ENCODE data around the gene MAPK1. TPM values are rescaled to one million over a fixed set of nuclear protein-coding genes. Genes with fewer than 3 reads are reported as not detected.

Gene MAPK1
- total RNA-seq, 1 experiment from 2014 or later: 136 TPM

DNA sequence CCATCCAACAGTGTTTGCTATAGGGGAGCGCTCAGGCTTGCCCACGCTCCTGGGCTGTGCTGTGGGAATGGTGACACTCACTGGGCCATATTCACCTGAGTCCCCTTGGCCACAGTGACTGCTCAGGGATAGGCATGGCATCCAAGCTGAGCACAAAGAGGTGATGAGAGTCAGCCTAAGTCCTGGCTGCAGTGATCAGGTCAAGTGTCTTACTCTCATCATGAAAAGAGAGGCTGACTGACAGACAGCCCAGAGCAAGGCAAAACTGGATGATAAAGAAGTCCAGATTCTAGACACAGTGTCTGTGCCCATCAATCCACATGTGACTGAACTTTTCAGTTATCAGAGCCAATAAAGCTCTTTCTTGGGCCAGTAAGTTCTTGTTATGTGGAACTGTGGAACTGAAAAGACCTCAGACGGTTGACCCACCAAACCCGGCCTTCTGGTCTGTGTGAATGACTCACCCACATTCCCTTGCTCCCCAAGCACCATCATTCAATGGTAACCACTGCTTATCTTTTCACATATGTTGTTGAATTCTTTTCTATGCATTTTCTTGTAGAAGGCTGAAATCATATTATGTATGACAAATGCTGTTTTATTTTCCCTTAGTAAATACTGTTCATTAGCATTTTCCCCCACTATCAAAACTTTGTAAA is 88.6 kb downstream of the MAPK1 start:
- no peak for DNase-seq
- Mint-ChIP-seq H3K27ac (ENCODE audit: unreplicated experiment) (no peak overlapping the region), H3K36me3 (ENCODE audit: insufficient read depth, unreplicated experiment) (peaks cover 25% of the 10 kb centered on the region), H3K4me3 (ENCODE audit: unreplicated experiment) (no peak overlapping the region), H3K9me3 (ENCODE audit: unreplicated experiment) (no peaks in the 10 kb centered on the region), H3K27me3 (ENCODE audit: insufficient read depth, unreplicated experiment) (no peaks in the 10 kb centered on the region), H3K4me1 (ENCODE audit: low read depth, unreplicated experiment) (no peaks in the 10 kb centered on the region)
- Histone ChIP-seq H3K4me1 (no peaks in the 10 kb centered on the region), H3K9me3 (no peaks in the 10 kb centered on the region), H3K4me3 (ENCODE audit: low read depth, low read length) (no peak overlapping the region), H3K27me3 (replicated peaks; ENCODE audit: control insufficient read depth, insufficient read depth, low read length) (no peaks in the 10 kb centered on the region), H3K36me3 (ENCODE audit: control insufficient read depth, insufficient read depth, low read length) (peaks cover 2% of the 10 kb centered on the region)
- TF ChIP-seq, protein P1, sequence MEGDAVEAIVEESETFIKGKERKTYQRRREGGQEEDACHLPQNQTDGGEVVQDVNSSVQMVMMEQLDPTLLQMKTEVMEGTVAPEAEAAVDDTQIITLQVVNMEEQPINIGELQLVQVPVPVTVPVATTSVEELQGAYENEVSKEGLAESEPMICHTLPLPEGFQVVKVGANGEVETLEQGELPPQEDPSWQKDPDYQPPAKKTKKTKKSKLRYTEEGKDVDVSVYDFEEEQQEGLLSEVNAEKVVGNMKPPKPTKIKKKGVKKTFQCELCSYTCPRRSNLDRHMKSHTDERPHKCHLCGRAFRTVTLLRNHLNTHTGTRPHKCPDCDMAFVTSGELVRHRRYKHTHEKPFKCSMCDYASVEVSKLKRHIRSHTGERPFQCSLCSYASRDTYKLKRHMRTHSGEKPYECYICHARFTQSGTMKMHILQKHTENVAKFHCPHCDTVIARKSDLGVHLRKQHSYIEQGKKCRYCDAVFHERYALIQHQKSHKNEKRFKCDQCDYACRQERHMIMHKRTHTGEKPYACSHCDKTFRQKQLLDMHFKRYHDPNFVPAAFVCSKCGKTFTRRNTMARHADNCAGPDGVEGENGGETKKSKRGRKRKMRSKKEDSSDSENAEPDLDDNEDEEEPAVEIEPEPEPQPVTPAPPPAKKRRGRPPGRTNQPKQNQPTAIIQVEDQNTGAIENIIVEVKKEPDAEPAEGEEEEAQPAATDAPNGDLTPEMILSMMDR (IDR thresholded peaks at IDR 0.05; ENCODE audit: insufficient read depth in 1 of 2, low read depth in 1 of 2, low read length in 1 of 2, severe bottlenecking in 1 of 2, unreplicated experiment in 1 of 2): no peak
- intact Hi-C loops (cut with micrococcal nuclease; ENCODE audit: unreplicated experiment): no loop called here
- ChIA-PET CTCF (no interaction called here), POLR2A (no interaction called here)
- BruUV-seq (replicated peaks): no TSS peak

DNA sequence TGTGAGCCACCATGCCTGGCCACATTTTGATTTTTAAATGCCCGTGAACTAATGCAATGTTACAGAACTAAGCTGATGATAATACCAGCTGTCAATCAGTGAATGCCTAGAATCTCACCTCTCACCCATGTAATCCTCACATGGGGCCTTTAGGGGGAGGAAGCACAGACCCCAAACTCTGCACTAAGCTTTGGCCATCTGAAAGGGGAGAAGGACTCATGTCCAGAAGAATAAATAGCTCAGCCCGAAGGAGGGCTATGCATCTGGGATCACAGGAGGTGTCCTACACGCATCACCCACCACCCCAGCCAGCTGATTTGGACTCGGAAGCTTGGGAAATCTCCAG is 95.8 kb downstream of the MAPK1 start:
- H3K4me3 Mint-ChIP-seq (ENCODE audit: unreplicated experiment): no peak overlapping the region
- no peaks in the 10 kb centered on the region for H3K27me3 Mint-ChIP-seq (ENCODE audit: insufficient read depth, unreplicated experiment)
- H3K27me3 ChIP-seq (replicated peaks; ENCODE audit: control insufficient read depth, insufficient read depth, low read length): no peaks in the 10 kb centered on the region
- ChIA-PET POLR2A (no interaction called here), CTCF (no interaction called here)
- no peak for DNase-seq
- no TSS peak for BruUV-seq (replicated peaks)
- H3K27ac Mint-ChIP-seq (ENCODE audit: unreplicated experiment): no peak overlapping the region
- H3K9me3 ChIP-seq: no peaks in the 10 kb centered on the region
- H3K4me3 ChIP-seq (ENCODE audit: low read depth, low read length): no peak overlapping the region
- H3K4me1 Mint-ChIP-seq (ENCODE audit: low read depth, unreplicated experiment): no peaks in the 10 kb centered on the region
- H3K9me3 Mint-ChIP-seq (ENCODE audit: unreplicated experiment): no peaks in the 10 kb centered on the region
- peaks cover 7% of the 10 kb centered on the region for H3K36me3 ChIP-seq (ENCODE audit: control insufficient read depth, insufficient read depth, low read length)
- H3K4me1 ChIP-seq: no peaks in the 10 kb centered on the region
- TF ChIP-seq, protein P1 (IDR thresholded peaks at IDR 0.05; ENCODE audit: insufficient read depth in 1 of 2, low read depth in 1 of 2, low read length in 1 of 2, severe bottlenecking in 1 of 2, unreplicated experiment in 1 of 2): no peak
- peaks cover 77% of the 10 kb centered on the region for H3K36me3 Mint-ChIP-seq (ENCODE audit: insufficient read depth, unreplicated experiment)
- intact Hi-C loops (cut with micrococcal nuclease; ENCODE audit: unreplicated experiment): no loop called here

DNA sequence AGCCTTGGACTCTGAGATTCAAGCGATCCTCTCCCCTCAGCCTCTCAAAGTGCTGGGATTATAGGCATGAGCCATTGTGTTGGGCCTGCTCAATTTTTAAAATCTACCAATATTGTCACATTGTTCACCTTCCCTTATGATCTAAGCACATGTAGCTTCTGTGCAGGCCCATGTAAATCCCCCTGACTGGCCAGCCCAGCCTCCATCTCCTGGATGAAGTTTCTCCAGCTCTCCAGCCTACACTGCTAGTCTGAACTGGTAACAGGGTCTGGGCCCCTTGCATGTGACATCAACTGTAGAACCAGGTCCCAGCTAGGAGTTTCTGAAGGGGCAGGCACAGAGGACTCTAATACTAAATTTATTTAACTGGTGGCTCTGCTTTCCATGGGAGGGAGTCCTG is 99.0 kb downstream of the MAPK1 start:
- intact Hi-C loops (cut with micrococcal nuclease; ENCODE audit: unreplicated experiment): no loop called here
- Histone ChIP-seq H3K4me3 (ENCODE audit: low read depth, low read length) (no peak overlapping the region), H3K36me3 (ENCODE audit: control insufficient read depth, insufficient read depth, low read length) (peaks cover 10% of the 10 kb centered on the region), H3K27me3 (replicated peaks; ENCODE audit: control insufficient read depth, insufficient read depth, low read length) (no peaks in the 10 kb centered on the region), H3K9me3 (no peaks in the 10 kb centered on the region), H3K4me1 (no peaks in the 10 kb centered on the region)
- ChIA-PET CTCF (no interaction called here), POLR2A (no interaction called here)
- Mint-ChIP-seq H3K4me3 (ENCODE audit: unreplicated experiment) (no peak overlapping the region), H3K9me3 (ENCODE audit: unreplicated experiment) (no peaks in the 10 kb centered on the region), H3K27me3 (ENCODE audit: insufficient read depth, unreplicated experiment) (no peaks in the 10 kb centered on the region), H3K27ac (ENCODE audit: unreplicated experiment) (no peak overlapping the region), H3K36me3 (ENCODE audit: insufficient read depth, unreplicated experiment) (peaks cover 91% of the 10 kb centered on the region), H3K4me1 (ENCODE audit: low read depth, unreplicated experiment) (no peaks in the 10 kb centered on the region)
- TF ChIP-seq, protein P1 (IDR thresholded peaks at IDR 0.05; ENCODE audit: insufficient read depth in 1 of 2, low read depth in 1 of 2, low read length in 1 of 2, severe bottlenecking in 1 of 2, unreplicated experiment in 1 of 2): no peak
- no TSS peak for BruUV-seq (replicated peaks)
- no peak for DNase-seq
